GM10248 (cell line): Measurements from ENCODE around the gene AGBL5.

Experiments
- CTCF ChIA-PET: fragments of 300-600 bp; sonication (Branson Sonifier 250); formaldehyde crosslinking; extraction: SDS; loops from one replicate; lab custom pipeline; 2021; ENCODE audit warnings: antibody characterized with exemption; lab: Yijun Ruan, JAX
- POLR2A ChIA-PET: fragments of 350-650 bp; sonication (Branson Sonifier 250); formaldehyde crosslinking; extraction: SDS; loops from one replicate; lab custom pipeline; 2020; ENCODE audit warnings: antibody characterized with exemption; lab: Yijun Ruan, JAX
- DNase-seq: peaks from one replicate; pipeline ENCODE4 v3.0.0; 2012; ENCODE audit errors: extremely low spot score
- CTCF ChIP-seq: IDR thresholded peaks from 2 replicates; pipeline ENCODE4 v1.5.1; 2012; ENCODE audit warnings: mild to moderate bottlenecking, low read depth; ENCODE audit errors: extremely low read depth, missing control alignments, control extremely low read depth

The AGBL5 gene

GRCh38 chr2:27069961-27070618, 18.6 kb downstream of the AGBL5 start:
- ChIA-PET POLR2A (no interaction called here), CTCF (interaction anchor here (1.9 to 4.7 kb wide), 3 partner anchors 12 to 18 kb away, joined by 4 to 42 read pairs (median 9); no protein-coding TSS in a partner anchor)
- DNase-seq = no peak
- TF ChIP-seq CTCF = no peak

- ChIA-PET POLR2A (interaction anchor here (0.6 to 1.4 kb wide), 6 partner anchors 8 to 308 kb away, joined by 3 to 12 read pairs (median 4); partner anchors contain the start of gene AGBL5), CTCF (interaction anchor here (0.7 to 5.2 kb wide), 9 partner anchors 9 to 109 kb away, joined by 3 to 42 read pairs (median 6); partner anchors contain the start of genes AGBL5 and KHK)
- DNase-seq = no peak
- TF ChIP-seq CTCF = no peak
Observed at GRCh38 chr2:27070653-27071276, 19.3 kb downstream of the AGBL5 start.

- no peak for TF ChIP-seq CTCF
- CTCF ChIA-PET = interaction anchor here (0.7 to 5.2 kb wide), 9 partner anchors 8 to 109 kb away, joined by 3 to 42 read pairs (median 3); partner anchors contain the start of genes AGBL5 and KHK
- peak; percentile 97 for DNase-seq
Observed at GRCh38 chr2:27071277-27071989, 20.0 kb downstream of the AGBL5 start, which contains the start of gene OST4. Gene OST4, minus strand, starts transcription at chr2:27071654.

GRCh38 chr2:27071990-27072830, 20.7 kb downstream of the AGBL5 start:
- POLR2A ChIA-PET = interaction anchor here (1.0 to 1.4 kb wide), 5 partner anchors 9 to 35 kb away, joined by 4 to 12 read pairs (median 4); partner anchors contain the start of gene AGBL5
- TF ChIP-seq CTCF = no peak
- CTCF ChIA-PET = interaction anchor here (0.9 to 5.2 kb wide), 9 partner anchors 10 to 110 kb away, joined by 3 to 42 read pairs (median 3); partner anchors contain the start of genes AGBL5, KHK and TMEM214
- DNase-seq = peak; percentile 39

More at GRCh38 chr2:27071277-27071989, 20.0 kb downstream of the AGBL5 start, which contains the start of gene OST4:
- POLR2A ChIA-PET = interaction anchor here (0.6 to 1.4 kb wide), 7 partner anchors 9 to 307 kb away, joined by 3 to 12 read pairs (median 4); partner anchors contain the start of gene AGBL5

- ChIA-PET CTCF (interaction anchor here (0.9 to 5.2 kb wide), 5 partner anchors 10 to 53 kb away, joined by 3 to 42 read pairs (median 21); partner anchors contain the start of genes AGBL5, KHK and TMEM214), POLR2A (interaction anchor here (1.2 kb wide), 1 partner anchor 22 kb away, joined by 5 read pairs; the partner anchor contains the start of gene AGBL5)
- TF ChIP-seq CTCF = no peak
- no peak for DNase-seq
Observed at GRCh38 chr2:27072920-27073319, 21.5 kb downstream of the AGBL5 start.
